K562 (cell line): ENCODE data around the gene VDAC2. TPM values are rescaled to one million over a fixed set of nuclear protein-coding genes. Genes with fewer than 3 reads are reported as not detected.

ENCODE experiments used
- CTCF ChIP-seq, 3 experiments: IDR thresholded peaks in 2 of 3; conservative IDR thresholded peaks in 1 of 3; 2 replicates each; pipeline ENCODE4 v1.5.1; 2011 to 2012; ENCODE audit warnings: low read length in 3 of 3, mild to moderate bottlenecking in 3 of 3, control low read depth in 2 of 3, improper control_type of control experiment in 1 of 3, inconsistent platforms in 1 of 3, low read depth in 1 of 3, mixed read lengths in 1 of 3, moderate library complexity in 1 of 3; ENCODE audit not compliant: insufficient read depth in 2 of 3
- FOXJ2 ChIP-seq: fragments of 200-800 bp; sonication (Bioruptor generic); IDR thresholded peaks from 2 replicates; pipeline ENCODE4 v1.6.1; 2016; ENCODE audit warnings: missing genetic modification characterization, missing compliant biosample characterization
- L3MBTL2 ChIP-seq: fragments of 450-650 bp; IDR thresholded peaks from 2 replicates; pipeline ENCODE4 v1.6.1; 2016; ENCODE audit warnings: mild to moderate bottlenecking, moderate library complexity
- MGA ChIP-seq: fragments of 450-650 bp; IDR thresholded peaks from 2 replicates; pipeline ENCODE4 v1.6.1; 2016; ENCODE audit warnings: mild to moderate bottlenecking, moderate library complexity
- MYC ChIP-seq, 2 experiments: fragments of 250-450 bp in 1 of 2; sonication (Bioruptor Pico) in 1 of 2; IDR thresholded peaks; 2 replicates each; pipeline versions ENCODE4 v1.5.1 to v1.6.1; 2012 to 2021; ENCODE audit warnings: low read depth in 2 of 2, borderline replicate concordance in 1 of 2, improper control_type of control experiment in 1 of 2, low read length in 1 of 2, mild to moderate bottlenecking in 1 of 2, moderate library complexity in 1 of 2
- PHF8 ChIP-seq: fragments of 200-600 bp; sonication (generic); IDR thresholded peaks from 2 replicates; pipeline ENCODE4 v1.6.1; 2012; ENCODE audit warnings: mixed run types, mild to moderate bottlenecking, inconsistent platforms, low read length, moderate library complexity, borderline replicate concordance
- SETDB1 ChIP-seq: IDR thresholded peaks from one replicate; pipeline ENCODE4 v1.6.1; 2012; ENCODE audit warnings: low read length, control low read depth, inconsistent platforms
- TCFL5 ChIP-seq: fragments of 250-450 bp; sonication (Bioruptor Pico); conservative IDR thresholded peaks from 2 replicates; pipeline ENCODE4 v1.6.1; 2021; ENCODE audit warnings: mild to moderate bottlenecking, moderate library complexity, matching md5 sums
- ZBED1 ChIP-seq: IDR thresholded peaks from 2 replicates; pipeline ENCODE4 v1.6.1; 2014
- ZFX ChIP-seq: sonication (generic); formaldehyde crosslinking; IDR thresholded peaks from 2 replicates; pipeline ENCODE4 v1.8.0; 2022; ENCODE audit warnings: mild to moderate bottlenecking, missing genetic modification reagents, moderate library complexity
- ZNF668 ChIP-seq: fragments of 250-450 bp; sonication (Bioruptor Pico); IDR thresholded peaks from 2 replicates; pipeline ENCODE4 v1.8.0; 2022; ENCODE audit warnings: mild to moderate bottlenecking, inconsistent platforms
- ZSCAN32 ChIP-seq: fragments of 450-650 bp; formaldehyde crosslinking; IDR thresholded peaks from 2 replicates; pipeline ENCODE4 v1.4.0; 2020; ENCODE audit warnings: mild to moderate bottlenecking, moderate library complexity
- polyA plus RNA-seq, 8 experiments: library from polyadenylated mRNA; depleted of rRNA in 4 of 8; stranded (reverse) in 5 of 8; unstranded in 3 of 8; fragments of >200 nt; fragmentation: Nextera tagmentation in 2 of 8; fragmentation: Illumina TruSeq in 1 of 8; extraction: Ambion mirVana in 2 of 8; extraction: Trizol in 1 of 8; gene quantifications; 2 replicates each; pipeline versions ENCODE4 v1.2.1 to v1.2.3, GENCODE V29; 2011 to 2014; ENCODE audit warnings: inconsistent platforms in 1 of 8, missing spikeins in 1 of 8
- total RNA-seq, 7 experiments: library from RNA; depleted of rRNA in 6 of 7; stranded (reverse); fragments of >200 nt in 6 of 7; fragmentation: Illumina TruSeq in 2 of 7; extraction: Trizol in 2 of 7; gene quantifications; 2 replicates each; pipeline versions ENCODE4 v1.2.1 to v1.2.3, GENCODE V29; 2011 to 2021; ENCODE audit warnings: low replicate concordance in 1 of 7

The VDAC2 gene
- total and polyA plus RNA-seq, 9 of the 15 experiments (the other 6 are each of a cell fraction or from before 2014, with no cell fraction given), result 139 to 450 (median 250) TPM

GRCh38 chr10:75238182-75239095, 27.8 kb downstream of the VDAC2 start (continued):
- TF ChIP-seq ZSCAN32 (no peak), TCFL5 (CRISPR knock-in tag) (no peak), ZFX (CRISPR knock-in tag) (peak; percentile 31; the same call in 1 of the 2 replicates), ZBED1 (no peak), SETDB1 (no peak), L3MBTL2 (peak; percentile 77), ZNF668 (CRISPR knock-in tag) (no peak), CTCF (IDR thresholded peaks at IDR 0.05 in 2 of 3, conservative IDR thresholded peaks at IDR 0.05 in 1 of 3; ENCODE audit: insufficient read depth in 2 of 3, low read depth in 1 of 3, low read length in 3 of 3) (no peak), MGA (peak; percentile 85), PHF8 (no peak), MYC (IDR thresholded peaks at IDR 0.05; ENCODE audit: low read depth, low read length) (peak; percentile 27; the same call in 1 of the 2 replicates), MYC (CRISPR knock-in tag; IDR thresholded peaks at IDR 0.05; ENCODE audit: borderline replicate concordance, low read depth) (no peak), FOXJ2 (no peak)
